GM19452 (cell line): ENCODE results near the gene ENDOG.
A peak's percentile ranks its signal among the peaks of the same experiment; 100 is the strongest.

Experiments
- ATAC-seq: cut with Tn5 transposase; IDR thresholded peaks from one replicate; pipeline ENCODE4 v1.9.1; 2021; ENCODE audit not compliant: unreplicated experiment

The ENDOG gene

DNA sequence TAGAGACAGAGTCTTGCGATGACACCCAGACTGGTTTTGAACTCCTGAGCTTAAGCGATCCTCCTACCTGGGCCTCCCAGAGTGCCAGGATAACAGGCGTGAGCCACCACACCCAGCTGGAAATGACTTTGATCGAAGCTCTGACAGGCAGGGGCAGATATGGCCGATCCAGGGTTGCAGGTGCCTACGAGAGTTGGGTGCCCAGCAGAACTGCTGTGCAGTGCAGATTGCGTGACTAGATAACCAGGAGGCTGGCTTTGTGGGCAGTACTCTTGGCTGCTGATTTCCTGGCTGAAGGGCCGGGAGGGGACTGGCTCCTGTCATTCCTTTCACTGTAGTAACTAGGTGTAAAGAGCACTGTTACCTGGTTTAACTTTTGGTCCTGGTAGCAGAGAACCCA is 19.4 kb upstream of the ENDOG start:
- no peak for ATAC-seq

DNA sequence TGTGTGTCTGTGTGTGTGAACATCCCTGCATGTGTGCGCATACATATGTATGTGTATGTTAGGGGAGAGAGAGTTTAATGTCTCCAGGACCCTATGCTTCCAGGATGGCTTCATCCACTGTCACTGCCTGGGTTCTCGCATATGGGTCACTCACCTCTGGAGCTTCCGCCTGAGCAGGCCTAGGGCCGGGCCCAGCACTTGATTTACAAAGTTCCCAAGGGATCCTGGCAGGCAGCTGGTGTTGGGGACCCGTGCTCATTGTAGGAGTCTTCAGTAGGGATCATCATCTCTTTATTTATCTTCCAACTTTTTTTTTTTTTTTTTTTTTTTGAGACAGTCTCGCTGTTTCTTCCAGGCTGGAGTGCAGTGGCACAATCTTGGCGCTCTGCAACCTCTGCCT is 18.2 kb upstream of the ENDOG start:
- no peak for ATAC-seq

DNA sequence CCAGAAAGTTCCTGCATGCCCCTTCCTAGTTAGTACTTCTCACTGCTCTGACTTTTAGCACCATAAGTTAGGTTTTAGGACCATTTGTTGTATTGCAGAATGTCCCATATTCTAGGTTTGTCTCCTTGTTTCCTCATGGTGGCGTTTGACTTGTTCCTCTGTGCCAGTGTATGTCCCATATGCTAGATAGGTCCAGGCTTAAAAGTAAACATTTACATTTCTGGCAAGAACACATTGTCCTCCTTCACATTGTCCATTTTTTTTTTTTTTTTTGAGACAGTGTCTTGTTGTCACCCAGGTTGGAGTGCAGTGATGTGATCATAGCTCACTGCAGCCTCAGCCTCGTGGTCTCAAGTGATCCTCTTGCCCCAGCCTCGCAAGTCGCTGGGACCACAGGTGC is 15.8 kb upstream of the ENDOG start:
- ATAC-seq: no peak

DNA sequence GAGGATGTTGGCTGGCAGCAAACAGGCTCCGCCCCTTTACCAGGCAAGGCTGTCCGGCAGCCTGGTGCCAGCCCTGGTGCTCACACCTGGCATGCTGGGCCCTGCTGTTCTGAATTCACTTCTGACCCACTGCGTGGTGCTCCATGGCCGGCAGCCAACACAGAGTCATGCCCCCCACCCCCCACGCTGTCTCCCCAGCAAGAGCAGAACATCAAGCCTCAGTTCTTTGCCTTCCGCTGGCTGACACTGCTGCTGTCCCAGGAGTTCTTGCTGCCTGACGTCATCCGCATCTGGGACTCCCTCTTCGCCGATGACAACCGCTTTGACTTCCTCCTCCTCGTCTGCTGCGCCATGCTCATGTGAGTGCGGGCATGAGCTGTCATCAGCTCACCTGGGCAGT is 12.6 kb upstream of the ENDOG start:
- ATAC-seq: no peak

DNA sequence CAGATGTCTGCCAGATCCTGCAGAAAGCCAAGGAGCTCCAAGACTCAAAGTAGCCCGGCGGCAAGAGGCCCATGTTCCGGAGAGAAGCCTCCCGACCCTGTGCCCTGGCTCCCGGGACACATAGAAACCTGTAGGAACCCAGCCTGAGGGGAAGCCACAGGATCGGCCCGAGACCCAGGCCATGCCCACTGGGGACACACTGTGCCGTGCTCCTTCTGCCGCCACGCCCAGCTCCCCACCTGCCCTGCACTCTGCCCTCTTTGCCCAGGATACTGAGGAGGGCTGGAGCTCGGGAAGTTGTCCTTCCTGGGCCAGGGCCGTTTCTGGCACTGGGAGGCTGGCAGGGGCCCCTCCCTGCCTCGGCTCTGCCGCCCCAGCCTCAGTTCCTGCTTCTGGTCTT is 10.5 kb upstream of the ENDOG start:
- no peak for ATAC-seq

DNA sequence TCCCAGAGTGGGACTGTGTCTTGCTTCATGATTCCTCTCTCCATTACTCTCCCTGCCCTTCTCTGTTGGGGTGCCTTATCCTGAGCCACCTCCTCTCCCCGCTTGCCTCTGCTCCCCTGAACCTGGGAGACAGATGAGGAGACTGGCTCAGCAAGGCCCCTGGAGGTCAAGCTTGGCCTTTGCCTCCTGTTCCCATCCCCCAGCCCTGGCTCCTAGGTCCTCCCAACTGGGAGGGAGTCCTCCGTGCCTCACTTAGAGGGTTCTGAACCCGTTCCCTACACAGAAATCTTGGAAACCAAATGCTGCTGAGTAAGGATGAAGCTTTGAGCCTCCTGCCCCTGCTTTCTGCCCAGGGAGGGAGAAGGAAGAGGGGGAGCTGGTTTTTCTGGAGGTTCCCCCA is 9.8 kb upstream of the ENDOG start:
- ATAC-seq: no peak

DNA sequence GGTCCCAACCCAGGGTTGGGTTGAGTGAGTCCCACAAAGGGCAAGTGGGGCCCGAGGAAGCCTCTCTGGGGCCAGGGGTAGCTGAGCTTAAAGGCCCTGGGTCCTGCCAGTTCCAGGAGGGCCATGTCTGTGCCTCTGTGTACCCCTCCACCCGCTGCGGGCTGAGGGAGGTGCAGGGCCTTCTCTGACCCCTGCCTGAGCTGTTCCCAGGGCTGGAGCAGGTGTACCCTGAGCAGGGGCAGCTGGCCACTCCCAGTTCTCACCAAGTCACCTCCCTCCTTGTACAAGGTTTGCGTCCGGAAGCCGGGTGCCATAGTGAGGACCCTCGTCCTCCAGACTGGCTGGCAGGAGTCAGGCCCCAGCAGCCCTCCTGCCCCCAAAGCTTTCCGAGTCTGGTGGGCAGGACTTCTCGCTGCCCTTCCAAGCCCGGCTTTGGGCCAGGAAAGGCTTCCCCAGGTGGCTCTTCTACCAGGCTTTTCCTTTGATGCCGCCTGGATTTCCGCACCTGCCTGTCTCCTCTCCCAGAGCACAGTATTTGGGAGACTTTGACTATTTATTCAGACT is 9.2 kb upstream of the ENDOG start:
- ATAC-seq: no peak

DNA sequence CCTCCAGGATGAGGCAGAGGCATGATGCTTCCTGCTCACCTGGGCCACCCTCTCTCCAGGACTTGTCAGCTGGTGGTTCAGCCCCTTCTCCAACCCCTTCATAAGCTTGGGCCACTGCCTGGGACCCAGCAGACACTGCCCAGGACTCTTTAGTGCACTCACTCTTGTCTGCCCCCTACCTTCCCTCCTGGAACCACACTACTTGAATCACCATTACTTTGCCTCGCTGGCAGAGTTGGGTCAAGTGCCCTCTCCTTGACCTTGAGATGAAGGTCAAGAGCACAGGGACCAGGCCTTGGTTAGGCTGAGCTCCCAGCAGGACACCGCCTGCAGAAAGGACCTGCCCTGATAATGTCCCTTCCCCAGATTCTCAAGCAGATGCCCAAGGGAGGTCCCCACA is 8.5 kb upstream of the ENDOG start:
- ATAC-seq: no peak

DNA sequence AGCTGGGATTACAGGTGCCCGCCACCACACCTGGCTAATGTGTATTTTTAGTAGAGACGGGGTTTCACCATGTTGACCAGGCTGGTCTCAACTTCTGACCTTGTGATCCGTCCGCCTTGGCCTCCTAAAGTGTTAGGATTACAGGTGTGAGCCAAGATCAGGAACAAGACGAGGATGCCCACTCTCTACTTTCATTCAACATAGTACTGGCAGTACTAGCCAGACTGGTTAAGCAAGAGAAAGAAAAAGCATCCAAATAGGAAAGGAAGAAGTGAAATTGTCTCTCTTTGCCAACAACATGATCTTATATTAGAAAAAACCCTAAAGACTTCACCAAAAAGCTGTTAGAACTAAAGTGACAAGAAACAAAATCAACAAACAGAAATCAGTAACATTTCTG is 7.4 kb upstream of the ENDOG start:
- no peak for ATAC-seq

DNA sequence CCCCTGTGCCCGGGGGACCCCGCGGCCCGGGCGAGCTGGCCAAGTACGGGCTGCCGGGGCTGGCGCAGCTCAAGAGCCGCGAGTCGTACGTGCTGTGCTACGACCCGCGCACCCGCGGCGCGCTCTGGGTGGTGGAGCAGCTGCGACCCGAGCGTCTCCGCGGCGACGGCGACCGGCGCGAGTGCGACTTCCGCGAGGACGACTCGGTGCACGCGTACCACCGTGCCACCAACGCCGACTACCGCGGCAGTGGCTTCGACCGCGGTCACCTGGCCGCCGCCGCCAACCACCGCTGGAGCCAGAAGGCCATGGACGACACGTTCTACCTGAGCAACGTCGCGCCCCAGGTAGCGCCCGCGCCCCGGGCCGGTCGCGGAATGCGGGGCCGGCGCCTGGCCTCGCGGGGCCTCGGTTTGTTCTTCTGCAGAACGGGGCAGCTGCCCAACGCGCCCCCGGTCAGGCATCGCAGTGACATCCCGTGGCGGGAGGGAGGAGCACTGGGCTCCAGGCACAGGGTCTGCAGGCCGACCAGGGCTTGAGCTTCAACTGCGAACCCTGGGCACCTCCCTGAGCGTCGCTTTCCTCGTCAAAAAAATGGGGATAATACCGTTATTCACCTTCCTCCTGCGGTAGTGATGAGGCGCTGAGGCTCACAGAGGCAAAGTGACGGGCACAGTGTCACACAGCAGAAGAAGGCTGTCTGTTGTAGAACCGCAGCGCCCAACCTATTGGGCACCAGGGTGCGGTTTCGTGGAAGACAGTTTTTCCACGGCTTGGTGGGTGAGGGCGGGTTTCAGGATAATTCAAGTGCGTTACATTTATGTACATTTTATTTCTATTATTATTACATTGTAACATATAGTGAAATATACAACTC is 777 bp downstream of the ENDOG start:
- peak; percentile 34 for ATAC-seq

DNA sequence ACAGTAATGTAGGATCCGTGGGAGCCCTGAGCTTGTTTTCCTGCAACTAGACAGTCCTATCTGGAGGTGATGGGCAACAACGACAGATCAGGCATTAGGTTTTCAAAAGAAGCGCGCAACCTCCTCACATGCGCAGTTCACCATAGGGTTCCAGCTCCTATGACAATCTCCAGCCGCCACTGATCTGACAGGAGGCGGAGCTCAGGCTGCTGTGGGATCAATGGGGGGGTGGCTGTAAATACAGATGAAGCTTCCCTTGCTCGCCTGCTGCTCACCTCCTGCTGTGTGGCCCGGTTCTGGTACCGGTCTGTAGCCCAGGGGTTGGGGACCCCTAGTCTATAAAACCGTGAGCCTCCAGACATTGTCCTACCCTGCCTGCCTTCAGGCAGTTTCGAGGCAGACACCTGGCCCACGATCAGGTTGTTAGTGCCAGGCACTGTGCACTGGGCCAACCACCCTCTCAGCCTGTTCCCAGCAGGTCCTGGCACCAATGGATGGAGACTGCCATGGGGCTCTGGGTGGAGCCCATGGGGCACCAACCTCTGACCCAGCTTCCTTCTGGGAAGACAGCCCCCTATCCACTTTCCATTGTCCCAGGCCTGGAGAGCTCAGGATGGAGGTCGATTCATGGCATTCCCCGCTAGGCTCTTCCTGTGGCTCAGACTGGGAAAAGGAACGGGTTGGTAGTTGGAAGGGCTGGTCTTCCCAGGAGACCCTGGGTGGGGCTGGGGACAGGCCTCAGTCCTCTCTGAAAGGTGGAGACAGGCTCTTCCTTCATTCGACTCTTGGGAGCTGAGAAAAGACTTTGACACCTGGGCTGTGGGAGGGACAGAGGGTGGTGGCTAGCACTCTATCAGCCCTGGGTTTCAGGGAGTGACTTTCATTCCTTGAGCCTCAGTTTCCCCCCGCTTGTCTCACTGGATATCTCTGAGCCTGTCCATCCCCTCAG is 1.7 kb downstream of the ENDOG start:
- ATAC-seq: no peak

DNA sequence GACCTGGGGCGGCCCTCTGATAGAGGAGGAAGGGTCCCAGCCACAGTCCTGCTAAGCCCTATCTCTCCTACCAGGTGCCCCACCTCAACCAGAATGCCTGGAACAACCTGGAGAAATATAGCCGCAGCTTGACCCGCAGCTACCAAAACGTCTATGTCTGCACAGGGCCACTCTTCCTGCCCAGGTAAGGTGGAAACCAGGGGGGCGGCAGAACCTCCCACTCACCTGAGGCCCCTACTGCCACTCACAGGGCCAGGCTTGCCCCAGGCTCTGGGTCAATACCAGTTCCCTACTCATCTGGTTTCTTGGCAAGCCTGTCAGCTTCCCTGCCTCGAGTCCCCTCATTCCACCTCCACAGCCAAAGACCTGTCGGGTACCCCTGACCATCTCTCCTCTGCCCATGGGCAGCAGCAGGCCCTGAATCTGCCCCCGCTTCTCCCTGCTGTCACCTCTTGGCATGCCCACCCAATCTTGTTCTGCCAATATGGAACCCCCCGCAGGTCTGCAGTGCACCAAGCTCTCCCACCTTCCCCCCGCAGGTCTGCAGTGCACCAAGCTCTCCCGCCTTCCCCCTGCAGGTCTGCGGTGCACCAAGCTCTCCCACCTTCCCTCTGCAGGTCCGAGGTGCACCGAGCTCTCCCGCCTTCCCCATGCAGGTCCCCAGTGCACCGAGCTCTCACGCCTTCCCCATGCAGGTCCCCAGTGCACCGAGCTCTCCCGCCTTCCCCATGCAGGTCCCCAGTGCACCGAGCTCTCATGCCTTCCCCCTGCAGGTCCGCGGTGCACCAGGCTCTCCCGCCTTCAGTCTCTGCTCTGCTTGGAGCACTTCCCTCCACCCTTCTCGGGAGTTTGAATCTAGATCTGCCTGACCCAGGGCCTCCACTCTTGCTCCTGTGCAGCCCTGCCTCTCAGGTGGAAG is 2.6 kb downstream of the ENDOG start:
- no peak for ATAC-seq

DNA sequence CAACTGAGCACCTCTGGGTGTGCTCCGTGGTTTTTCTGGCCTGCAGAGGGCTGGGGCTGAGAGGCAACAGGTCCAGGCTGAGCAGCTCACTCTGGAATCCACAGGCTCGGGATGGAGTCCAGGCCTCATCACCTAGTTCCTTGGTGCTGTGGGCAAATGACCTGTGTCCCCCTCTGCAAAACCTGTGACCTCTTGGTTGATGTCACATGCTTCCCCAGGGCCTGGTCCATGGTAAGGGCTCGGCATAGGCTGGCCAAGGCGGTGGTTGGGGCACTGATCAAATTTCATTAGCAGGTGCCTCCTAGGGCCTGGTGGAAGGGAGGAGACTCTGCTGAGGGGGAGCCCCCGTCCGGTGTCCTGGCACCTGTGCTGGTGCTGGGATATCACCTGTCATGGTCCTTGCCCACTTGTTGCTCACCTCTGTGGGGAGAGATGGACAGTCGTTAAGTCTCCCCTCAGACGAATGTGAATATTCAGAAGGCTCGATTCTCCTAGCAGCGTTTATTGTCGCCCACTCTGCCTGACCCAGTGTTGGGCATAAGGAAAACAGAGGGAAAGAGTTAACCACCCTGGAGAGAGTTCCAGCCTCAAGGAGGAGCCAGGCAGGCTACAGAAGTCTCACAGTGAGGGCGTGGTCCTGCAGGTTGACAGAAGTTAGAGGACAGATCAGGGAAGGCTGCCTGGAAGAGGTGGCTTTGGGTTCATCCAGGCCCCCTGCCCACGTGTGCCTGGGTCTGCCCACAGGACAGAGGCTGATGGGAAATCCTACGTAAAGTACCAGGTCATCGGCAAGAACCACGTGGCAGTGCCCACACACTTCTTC is 3.5 kb downstream of the ENDOG start:
- no peak for ATAC-seq

DNA sequence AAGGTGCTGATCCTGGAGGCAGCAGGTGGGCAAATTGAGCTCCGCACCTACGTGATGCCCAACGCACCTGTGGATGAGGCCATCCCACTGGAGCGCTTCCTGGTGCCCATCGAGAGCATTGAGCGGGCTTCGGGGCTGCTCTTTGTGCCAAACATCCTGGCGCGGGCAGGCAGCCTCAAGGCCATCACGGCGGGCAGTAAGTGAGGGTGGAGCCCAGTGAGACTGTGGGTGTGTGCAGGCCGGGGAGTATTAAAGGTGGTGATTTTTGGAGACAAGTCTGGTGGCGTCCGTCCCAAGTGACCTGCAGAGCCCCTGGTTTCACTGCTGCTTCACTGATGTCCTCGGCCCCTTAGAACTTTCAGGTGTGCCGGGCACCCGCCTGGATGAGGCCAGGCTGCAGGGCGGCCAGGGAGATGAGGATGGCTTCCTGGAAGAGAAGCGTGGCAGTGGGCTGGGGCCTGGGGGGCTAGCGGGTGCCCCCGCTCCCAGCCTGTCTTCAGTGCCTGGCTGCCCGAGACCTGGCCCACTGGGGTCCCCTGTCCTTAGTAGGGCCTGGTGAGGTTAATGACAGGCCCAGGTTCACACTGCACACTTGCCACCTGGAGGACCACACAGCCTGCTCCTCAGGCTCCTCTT is 4.2 kb downstream of the ENDOG start:
- ATAC-seq: no peak

DNA sequence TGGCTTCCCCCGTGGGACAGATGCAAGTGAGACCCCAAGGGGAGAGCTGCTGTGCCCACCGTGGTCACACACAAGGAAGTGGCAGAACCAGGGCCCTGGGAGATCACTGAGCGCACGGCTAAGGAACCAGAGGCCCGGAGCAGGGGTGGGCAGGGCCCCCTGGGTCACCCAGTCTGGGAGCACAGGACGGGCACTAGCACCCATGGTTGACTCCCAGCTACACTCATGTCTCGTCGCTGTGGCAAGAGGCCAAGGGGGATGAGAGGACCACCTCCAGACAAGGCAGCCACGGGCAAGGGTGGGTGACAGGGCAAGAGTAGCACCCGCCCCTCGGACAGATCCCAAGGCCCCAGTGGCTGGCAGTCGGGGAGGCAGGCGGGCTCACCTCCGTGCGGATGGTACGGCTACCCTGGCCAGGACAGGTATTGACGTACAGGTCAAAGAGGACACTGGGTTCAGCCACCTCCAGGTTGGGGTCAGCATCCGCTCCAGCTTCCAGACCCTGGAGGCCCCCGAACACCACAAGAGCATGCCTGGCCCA is 5.1 kb downstream of the ENDOG start:
- ATAC-seq: no peak

DNA sequence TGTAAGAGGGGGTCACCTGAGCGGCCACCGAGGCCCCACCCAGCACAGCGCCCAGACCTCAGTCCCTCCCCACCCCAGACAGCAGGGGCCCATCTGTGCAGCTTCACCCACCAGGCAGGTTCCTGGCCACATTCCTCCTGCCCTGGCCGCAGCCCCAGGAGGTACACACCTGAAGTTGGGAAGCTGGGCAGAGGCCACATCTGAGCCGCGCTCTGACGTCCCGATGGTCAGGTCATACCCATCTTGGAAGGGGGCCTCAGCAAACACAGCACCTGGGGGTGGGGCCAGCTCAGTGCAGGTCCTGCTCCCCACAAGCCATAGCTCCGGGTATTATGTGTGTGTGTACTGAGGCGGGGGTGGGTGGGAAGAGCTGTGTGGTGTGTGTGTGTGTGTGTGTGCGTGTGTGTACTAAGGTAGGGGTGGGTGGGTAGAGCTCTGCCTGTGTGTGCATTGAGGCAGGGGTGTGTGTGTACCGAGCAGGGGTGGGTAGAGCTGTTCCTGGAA is 5.7 kb downstream of the ENDOG start:
- no peak for ATAC-seq

DNA sequence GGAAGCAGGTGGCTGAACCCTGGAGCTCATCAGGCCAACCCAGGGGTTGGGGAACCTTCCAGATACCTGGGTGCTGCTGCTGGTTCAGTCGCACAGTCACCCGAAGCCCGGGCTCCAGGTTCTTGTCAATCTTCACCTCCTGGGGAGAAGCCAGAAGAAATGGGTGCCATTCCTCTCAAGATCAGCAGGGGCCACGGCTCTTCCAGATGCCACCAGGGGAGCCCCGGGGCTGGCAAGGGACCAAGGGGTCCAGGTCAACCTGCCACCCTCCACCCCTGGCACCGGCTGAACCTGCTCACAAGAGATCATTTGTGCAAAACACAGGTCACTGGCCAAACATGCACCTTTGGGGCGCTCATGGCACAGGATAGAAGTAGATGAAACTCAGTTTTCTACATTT is 6.6 kb downstream of the ENDOG start:
- no peak for ATAC-seq

DNA sequence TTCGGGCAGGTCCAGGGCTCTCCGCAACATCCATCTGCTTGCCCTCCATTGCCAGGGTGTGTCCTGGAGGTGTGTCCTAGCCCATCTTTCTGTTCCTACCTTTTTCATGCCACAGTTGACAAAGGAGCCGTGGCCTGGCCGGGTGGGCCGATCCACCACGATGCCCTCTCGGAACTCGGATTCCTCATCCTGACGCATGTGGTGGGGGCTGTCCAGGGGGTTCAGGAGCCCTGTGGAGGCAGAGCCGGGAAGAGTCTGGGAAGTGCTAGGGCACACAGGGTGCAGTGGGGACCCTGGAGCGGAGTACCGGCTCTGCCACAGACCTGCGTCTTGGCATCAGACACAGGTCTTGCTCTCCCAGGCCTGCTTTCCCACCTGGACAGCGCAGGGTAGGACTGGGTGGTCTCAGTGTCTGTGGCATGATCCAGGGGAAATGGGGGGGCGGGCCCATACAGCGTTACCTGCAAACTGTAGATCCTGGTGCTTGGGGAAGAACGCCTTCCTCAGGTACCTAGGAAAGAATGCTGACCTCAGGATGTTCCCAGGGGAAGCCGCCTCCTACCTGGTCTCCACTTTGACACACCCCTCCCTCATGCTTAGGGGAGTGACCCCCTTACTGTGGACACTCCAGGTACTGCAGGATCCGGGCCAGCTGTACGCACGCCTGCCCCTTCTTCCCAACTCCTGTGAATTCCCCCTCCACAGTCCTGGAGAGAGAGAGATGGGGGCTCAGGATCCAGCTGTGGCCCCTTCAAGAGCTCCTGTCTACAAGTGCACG is 7.8 kb downstream of the ENDOG start:
- no peak for ATAC-seq
